Measurements from ENCODE around the gene IGHMBP2.

The IGHMBP2 gene

GRCh38 chr11:68934321-68934645 lies 30.6 kb downstream of the IGHMBP2 start:
- Histone ChIP-seq H3K4me1 (ENCODE audit: insufficient read depth, low read length, severe bottlenecking) (no peaks in the 10 kb centered on the region), H3K9ac (ENCODE audit: low read length) (no peak overlapping the region), H3K9me3 (ENCODE audit: low read length) (no peaks in the 10 kb centered on the region), H3K9me2 (ENCODE audit: low read depth, low read length) (no peaks in the 10 kb centered on the region), H3K4me2 (ENCODE audit: low read length) (no peak overlapping the region), H3K4me3 (ENCODE audit: low read depth, low read length, poor library complexity, severe bottlenecking) (no peak overlapping the region), H4K20me1 (ENCODE audit: insufficient read depth, low read length) (no peaks in the 10 kb centered on the region), H3F3A (ENCODE audit: insufficient read depth, low read length) (no peaks in the 10 kb centered on the region), H3K27me3 (ENCODE audit: insufficient read depth, low read length) (no peaks in the 10 kb centered on the region), H3K27ac (ENCODE audit: low read depth, low read length, poor library complexity, severe bottlenecking) (no peak overlapping the region), H3K36me3 (ENCODE audit: insufficient read depth, low read length) (peaks cover 52% of the 10 kb centered on the region), H3K79me2 (ENCODE audit: insufficient read depth, low read length) (no peaks in the 10 kb centered on the region), H2AFZ (ENCODE audit: low read length) (no peak overlapping the region)
- TF ChIP-seq EZH2 (IDR thresholded peaks at IDR 0.05; ENCODE audit: borderline replicate concordance, low read length), result no peak
- TF ChIP-seq, protein P1, sequence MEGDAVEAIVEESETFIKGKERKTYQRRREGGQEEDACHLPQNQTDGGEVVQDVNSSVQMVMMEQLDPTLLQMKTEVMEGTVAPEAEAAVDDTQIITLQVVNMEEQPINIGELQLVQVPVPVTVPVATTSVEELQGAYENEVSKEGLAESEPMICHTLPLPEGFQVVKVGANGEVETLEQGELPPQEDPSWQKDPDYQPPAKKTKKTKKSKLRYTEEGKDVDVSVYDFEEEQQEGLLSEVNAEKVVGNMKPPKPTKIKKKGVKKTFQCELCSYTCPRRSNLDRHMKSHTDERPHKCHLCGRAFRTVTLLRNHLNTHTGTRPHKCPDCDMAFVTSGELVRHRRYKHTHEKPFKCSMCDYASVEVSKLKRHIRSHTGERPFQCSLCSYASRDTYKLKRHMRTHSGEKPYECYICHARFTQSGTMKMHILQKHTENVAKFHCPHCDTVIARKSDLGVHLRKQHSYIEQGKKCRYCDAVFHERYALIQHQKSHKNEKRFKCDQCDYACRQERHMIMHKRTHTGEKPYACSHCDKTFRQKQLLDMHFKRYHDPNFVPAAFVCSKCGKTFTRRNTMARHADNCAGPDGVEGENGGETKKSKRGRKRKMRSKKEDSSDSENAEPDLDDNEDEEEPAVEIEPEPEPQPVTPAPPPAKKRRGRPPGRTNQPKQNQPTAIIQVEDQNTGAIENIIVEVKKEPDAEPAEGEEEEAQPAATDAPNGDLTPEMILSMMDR (IDR thresholded peaks at IDR 0.05; ENCODE audit: low read length), result no peak

- Histone ChIP-seq H3K27me3 (ENCODE audit: insufficient read depth, low read length) (no peaks in the 10 kb centered on the region), H3K79me2 (ENCODE audit: insufficient read depth, low read length) (no peaks in the 10 kb centered on the region), H3K4me2 (ENCODE audit: low read length) (no peak overlapping the region), H2AFZ (ENCODE audit: low read length) (no peak overlapping the region), H4K20me1 (ENCODE audit: insufficient read depth, low read length) (no peaks in the 10 kb centered on the region), H3K27ac (ENCODE audit: low read depth, low read length, poor library complexity, severe bottlenecking) (no peak overlapping the region), H3K4me1 (ENCODE audit: insufficient read depth, low read length, severe bottlenecking) (no peaks in the 10 kb centered on the region), H3K9ac (ENCODE audit: low read length) (no peak overlapping the region), H3K4me3 (ENCODE audit: low read depth, low read length, poor library complexity, severe bottlenecking) (no peak overlapping the region), H3F3A (ENCODE audit: insufficient read depth, low read length) (no peaks in the 10 kb centered on the region), H3K36me3 (ENCODE audit: insufficient read depth, low read length) (peaks cover 48% of the 10 kb centered on the region), H3K9me3 (ENCODE audit: low read length) (no peaks in the 10 kb centered on the region), H3K9me2 (ENCODE audit: low read depth, low read length) (no peaks in the 10 kb centered on the region)
- no peak for TF ChIP-seq EZH2 (IDR thresholded peaks at IDR 0.05; ENCODE audit: borderline replicate concordance, low read length)
- TF ChIP-seq, protein P1 (IDR thresholded peaks at IDR 0.05; ENCODE audit: low read length), result no peak
Measured at GRCh38 chr11:68934666-68935065, 31.0 kb downstream of the IGHMBP2 start.

DNA sequence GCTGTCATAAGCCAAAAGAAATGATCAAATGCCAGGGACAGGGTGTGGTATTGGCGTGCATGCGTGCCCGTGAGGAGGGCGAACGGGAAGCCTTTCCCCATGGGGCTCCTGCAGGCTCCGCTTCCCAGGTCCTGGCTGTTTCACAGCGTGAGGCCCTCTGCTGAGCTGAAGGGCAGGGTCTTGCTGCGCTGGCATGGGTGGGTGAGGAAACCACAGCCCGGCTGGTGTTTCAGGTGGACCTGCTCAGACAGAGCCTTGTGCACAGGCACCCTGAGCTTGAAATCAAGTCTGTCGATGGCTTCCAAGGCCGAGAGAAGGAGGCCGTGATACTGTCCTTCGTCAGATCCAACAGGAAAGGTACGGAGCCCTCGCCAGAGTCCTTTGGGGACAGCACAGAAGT lies 31.4 kb downstream of the IGHMBP2 start:
- no peaks in the 10 kb centered on the region for H3K27me3 ChIP-seq (ENCODE audit: insufficient read depth, low read length)
- TF ChIP-seq, protein P1 (IDR thresholded peaks at IDR 0.05; ENCODE audit: low read length), result no peak
- no peak for TF ChIP-seq EZH2 (IDR thresholded peaks at IDR 0.05; ENCODE audit: borderline replicate concordance, low read length)
- no peak overlapping the region for H3K27ac ChIP-seq (ENCODE audit: low read depth, low read length, poor library complexity, severe bottlenecking)
- H3F3A ChIP-seq (ENCODE audit: insufficient read depth, low read length), result no peaks in the 10 kb centered on the region
- H3K9me3 ChIP-seq (ENCODE audit: low read length), result no peaks in the 10 kb centered on the region
- no peak overlapping the region for H3K4me3 ChIP-seq (ENCODE audit: low read depth, low read length, poor library complexity, severe bottlenecking)
- no peak overlapping the region for H3K9ac ChIP-seq (ENCODE audit: low read length)
- no peaks in the 10 kb centered on the region for H3K79me2 ChIP-seq (ENCODE audit: insufficient read depth, low read length)
- no peaks in the 10 kb centered on the region for H3K4me1 ChIP-seq (ENCODE audit: insufficient read depth, low read length, severe bottlenecking)
- no peak overlapping the region for H3K4me2 ChIP-seq (ENCODE audit: low read length)
- H3K9me2 ChIP-seq (ENCODE audit: low read depth, low read length), result no peaks in the 10 kb centered on the region
- H3K36me3 ChIP-seq (ENCODE audit: insufficient read depth, low read length), result peaks cover 44% of the 10 kb centered on the region
- H4K20me1 ChIP-seq (ENCODE audit: insufficient read depth, low read length), result no peaks in the 10 kb centered on the region
- H2AFZ ChIP-seq (ENCODE audit: low read length), result no peak overlapping the region

Data from OCI-LY1 (cell line).